OCI-LY7 (cell line): ENCODE data around the gene CEPT1. TPM values are rescaled to one million over a fixed set of nuclear protein-coding genes. Genes with fewer than 3 reads are reported as not detected.

Source experiments
- BruUV-seq: library from RNA; stranded (reverse); fragments of 400-500 nt; replicated peaks from 2 replicates; lab custom pipeline; 2021; lab: Mats Ljungman, UMichigan
- CTCF ChIA-PET: fragments of 300-600 bp; sonication (Branson Sonifier 250); formaldehyde crosslinking; loops from one replicate; lab custom pipeline; 2022; ENCODE audit warnings: antibody characterized with exemption; ENCODE audit not compliant: unreplicated experiment; lab: Charles Lee
- POLR2A ChIA-PET: fragments of 300-600 bp; sonication (Branson Sonifier 250); formaldehyde crosslinking; loops from one replicate; lab custom pipeline; 2022; ENCODE audit warnings: antibody characterized with exemption; lab: Charles Lee
- DNase-seq: peaks from one replicate; pipeline ENCODE4 v3.0.0-alpha.2; 2015; ENCODE audit warnings: low spot score
- H2AFZ ChIP-seq: fragments of 200-600 bp; sonication (generic), shearing (Covaris generic); 2 replicates; pipeline ENCODE4 v1.6.1; 2014; ENCODE audit warnings: mild to moderate bottlenecking, antibody characterized with exemption, low read length, moderate library complexity
- H3K27ac ChIP-seq: fragments of 200-600 bp; sonication (generic); 2 replicates; pipeline ENCODE4 v1.5.1; 2014; ENCODE audit warnings: mixed run types, low read depth, mild to moderate bottlenecking, moderate library complexity, low read length, inconsistent platforms; ENCODE audit not compliant: poor library complexity, severe bottlenecking
- H3K36me3 ChIP-seq: fragments of 200-600 bp; sonication (generic); 2 replicates; pipeline ENCODE4 v1.6.1; 2014; ENCODE audit warnings: mild to moderate bottlenecking, antibody characterized with exemption, low read length, moderate library complexity, mixed read lengths; ENCODE audit not compliant: insufficient read depth
- H3K4me1 ChIP-seq: fragments of 200-600 bp; sonication (generic); 2 replicates; pipeline ENCODE4 v1.5.1; 2014; ENCODE audit warnings: mild to moderate bottlenecking, low read length; ENCODE audit not compliant: insufficient read depth, poor library complexity, severe bottlenecking
- H3K4me2 ChIP-seq: fragments of 200-600 bp; sonication (generic); 2 replicates; pipeline ENCODE4 v1.6.1; 2014; ENCODE audit warnings: mild to moderate bottlenecking, low read length
- H3K4me3 ChIP-seq: fragments of 200-600 bp; sonication (generic); 2 replicates; pipeline ENCODE4 v1.5.1; 2014; ENCODE audit warnings: mild to moderate bottlenecking, low read depth, low read length; ENCODE audit not compliant: poor library complexity, severe bottlenecking
- H3K79me2 ChIP-seq: fragments of 200-600 bp; sonication (generic); 2 replicates; pipeline ENCODE4 v1.6.1; 2016; ENCODE audit warnings: low read depth, mild to moderate bottlenecking, low read length, moderate library complexity, mixed read lengths; ENCODE audit not compliant: insufficient read depth
- H3K9me2 ChIP-seq: fragments of 200-600 bp; sonication (generic); 2 replicates; pipeline ENCODE4 v1.6.1; 2016; ENCODE audit warnings: mild to moderate bottlenecking, low read length, mixed read lengths; ENCODE audit not compliant: insufficient read depth
- H3K9me3 ChIP-seq: fragments of 200-600 bp; sonication (generic); 2 replicates; pipeline ENCODE4 v1.6.1; 2014; ENCODE audit warnings: mild to moderate bottlenecking, mixed run types, low read length, mixed read lengths
- H4K20me1 ChIP-seq: fragments of 200-600 bp; sonication (generic); 2 replicates; pipeline ENCODE4 v1.6.1; 2014; ENCODE audit warnings: mild to moderate bottlenecking, antibody characterized with exemption, low read length, moderate library complexity, mixed read lengths; ENCODE audit not compliant: insufficient read depth
- CTCF ChIP-seq: fragments of 200-600 bp; sonication (generic); conservative IDR thresholded peaks from 2 replicates; pipeline ENCODE4 v1.5.1; 2014; ENCODE audit warnings: mild to moderate bottlenecking, antibody characterized with exemption, low read length, moderate library complexity, mixed read lengths
- EZH2phosphoT487 ChIP-seq: fragments of 200-600 bp; sonication (generic); IDR thresholded peaks from 2 replicates; pipeline ENCODE4 v1.6.1; 2018; ENCODE audit warnings: low read depth, borderline replicate concordance, mild to moderate bottlenecking, mixed run types, antibody characterized with exemption, low read length, moderate library complexity, mixed read lengths
- intact Hi-C: fragments of 100-400 bp; cut with micrococcal nuclease; formaldehyde crosslinking; loops from one replicate; pipeline ENCODE4 v1.10.0; 2022; ENCODE audit not compliant: unreplicated experiment
- total RNA-seq, 2 experiments: library from RNA; depleted of rRNA in 1 of 2; stranded (reverse); fragments of >200 nt in 1 of 2; shearing (Covaris generic) in 1 of 2; gene quantifications; 2 replicates each; pipeline ENCODE4 v1.2.3, GENCODE V29; 2014 to 2022

CEPT1 gene
- total RNA-seq, 2 experiments from 2014 or later = 44.9 to 59.0 TPM

- no peak for DNase-seq
- TF ChIP-seq EZH2phosphoT487 (no peak), CTCF (no peak)
- Histone ChIP-seq H3K9me3 (no peaks in the 10 kb centered on the region), H2AFZ (no peak overlapping the region), H3K4me2 (no peak overlapping the region), H3K9me2 (no peaks in the 10 kb centered on the region), H3K4me1 (no peaks in the 10 kb centered on the region), H3K4me3 (no peak overlapping the region), H4K20me1 (no peaks in the 10 kb centered on the region), H3K27ac (no peak overlapping the region), H3K79me2 (no peaks in the 10 kb centered on the region), H3K36me3 (peaks cover 96% of the 10 kb centered on the region)
- POLR2A ChIA-PET = interaction anchor here (0.7 to 1.4 kb wide), 4 partner anchors 8 to 121 kb away, joined by 3 to 5 read pairs (median 4); no protein-coding TSS in a partner anchor
- intact Hi-C loops = loop anchor here (5.0 kb wide), 1 partner anchor 148 kb away; no protein-coding TSS in a partner anchor
- no TSS peak for BruUV-seq
- CTCF ChIA-PET = no interaction called here
Observed at GRCh38 chr1:111184663-111185062, 44.6 kb downstream of the CEPT1 start.

- intact Hi-C loops = no loop called here
- peaks cover 18% of the 10 kb centered on the region for H3K4me1 ChIP-seq
- POLR2A ChIA-PET = interaction anchor here (1.1 to 1.2 kb wide), 3 partner anchors 8 to 26 kb away, joined by 4 to 5 read pairs (median 5); no protein-coding TSS in a partner anchor
Observed at GRCh38 chr1:111190931-111191451, 51.0 kb downstream of the CEPT1 start.

More at GRCh38 chr1:111190931-111191451, 51.0 kb downstream of the CEPT1 start:
- H3K4me3 ChIP-seq = no peak overlapping the region
- no peaks in the 10 kb centered on the region for H4K20me1 ChIP-seq
- no peak for DNase-seq
- no peaks in the 10 kb centered on the region for H3K9me2 ChIP-seq
- CTCF ChIA-PET = no interaction called here
- H2AFZ ChIP-seq = no peak overlapping the region
- no TSS peak for BruUV-seq
- no peak overlapping the region for H3K27ac ChIP-seq
- no peaks in the 10 kb centered on the region for H3K79me2 ChIP-seq
- H3K4me2 ChIP-seq = no peak overlapping the region
- H3K9me3 ChIP-seq = no peaks in the 10 kb centered on the region
- peaks cover 76% of the 10 kb centered on the region for H3K36me3 ChIP-seq
- TF ChIP-seq CTCF (no peak), EZH2phosphoT487 (no peak)
